NOMO-1 (cell line): ENCODE results near the gene NSUN7.

ENCODE experiments used
- DNase-seq, 2 experiments: peaks; one replicate each; lab custom pipeline; 2025; ENCODE audit not compliant: unreplicated experiment in 2 of 2; lab: John Stamatoyannopoulos, UW

The NSUN7 gene

DNA sequence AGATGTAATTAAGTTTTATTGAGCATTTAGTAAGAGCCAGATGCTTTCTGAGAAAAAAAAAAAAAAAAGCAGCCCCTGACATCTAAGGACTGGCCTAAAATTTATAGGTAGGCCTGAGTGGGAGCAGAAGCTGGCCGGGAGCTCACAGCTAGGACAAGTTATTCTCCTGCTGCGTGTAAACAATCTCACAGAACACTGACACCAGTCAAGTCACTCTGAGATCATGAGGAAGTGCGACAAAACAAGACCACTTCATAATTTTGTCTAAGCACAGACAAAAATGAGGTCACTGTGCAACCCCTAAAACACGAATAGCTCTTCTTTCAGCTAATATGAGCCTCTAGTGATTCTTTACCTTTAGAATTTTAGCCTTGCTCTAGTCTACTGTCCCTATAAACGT is 15.3 kb upstream of the NSUN7 start:
- DNase-seq: no peak

DNA sequence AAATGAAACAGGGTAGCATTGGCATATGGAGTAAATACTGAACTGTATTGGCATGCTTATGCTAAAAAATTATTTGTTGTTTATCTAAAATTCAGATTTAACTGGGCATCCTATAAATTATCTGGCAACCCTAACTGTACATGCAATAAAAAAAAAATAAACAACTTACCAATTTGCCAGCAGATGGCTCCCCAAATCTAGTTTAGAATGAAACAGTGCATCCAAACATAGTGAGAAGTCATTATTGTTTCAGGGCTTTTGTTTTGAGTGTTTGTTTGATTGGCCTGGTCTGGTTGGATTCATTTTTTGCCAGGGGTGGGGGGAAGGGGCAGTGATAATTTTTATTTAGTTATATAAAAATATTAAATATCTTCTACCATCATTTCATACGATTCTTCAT is 12.8 kb upstream of the NSUN7 start:
- DNase-seq: peak in 1 of 2 experiments; percentile 70

DNA sequence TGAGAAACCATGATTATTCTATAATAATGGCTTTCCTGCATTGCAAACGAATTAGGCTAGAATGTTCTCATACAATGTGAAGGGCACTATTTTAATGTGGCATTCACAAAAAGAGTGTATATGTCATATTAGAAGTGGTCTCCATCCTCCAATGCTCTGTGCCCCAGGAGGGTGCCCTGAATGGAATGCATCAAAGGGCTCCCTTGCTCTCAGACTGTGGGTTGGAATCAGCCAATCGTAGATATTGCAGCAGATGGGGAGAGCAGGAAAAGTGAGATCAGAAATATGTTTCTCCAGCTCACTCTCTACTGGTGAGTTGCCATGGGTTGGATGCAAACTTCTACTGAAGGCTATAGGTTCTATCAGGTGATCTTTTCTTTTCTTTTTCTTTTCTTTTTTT is 11.9 kb upstream of the NSUN7 start:
- DNase-seq: no peak

DNA sequence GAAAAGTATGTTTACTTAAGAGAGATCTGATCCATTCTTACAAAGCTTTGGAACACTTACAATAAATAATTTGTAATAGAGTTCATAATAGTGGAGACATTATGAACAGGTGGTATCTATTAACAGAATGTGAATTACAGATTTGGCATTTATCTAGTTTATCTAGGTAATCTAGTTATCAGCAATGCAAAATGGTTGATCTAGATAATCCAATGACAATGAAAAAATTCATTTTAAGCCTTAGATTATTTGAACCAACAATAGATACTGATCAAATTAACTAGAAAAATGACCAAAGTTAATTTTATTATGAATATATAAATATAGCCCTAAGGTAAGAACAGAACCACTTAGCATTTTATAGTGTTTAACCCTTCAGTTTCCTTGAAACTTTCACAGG is 10.4 kb upstream of the NSUN7 start:
- no peak for DNase-seq

DNA sequence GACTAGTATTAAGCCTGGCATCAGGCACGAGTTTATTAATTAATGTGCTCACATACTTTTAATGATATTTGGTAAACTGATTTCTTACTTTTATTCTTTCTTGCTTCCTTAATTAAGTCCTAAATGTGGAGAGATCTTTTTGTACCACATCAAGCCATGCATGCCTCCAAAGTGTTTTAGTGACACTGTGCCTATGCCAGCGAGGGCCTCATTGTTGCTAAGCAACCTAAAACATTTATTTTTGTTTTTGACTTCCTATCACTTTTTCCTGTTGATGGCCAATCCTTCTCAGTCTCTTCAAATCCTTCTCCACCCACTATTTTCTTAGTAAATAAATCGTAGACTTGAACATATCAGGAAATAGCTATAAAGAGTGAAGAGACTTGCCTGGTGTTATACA is 5.5 kb upstream of the NSUN7 start:
- DNase-seq: no peak

DNA sequence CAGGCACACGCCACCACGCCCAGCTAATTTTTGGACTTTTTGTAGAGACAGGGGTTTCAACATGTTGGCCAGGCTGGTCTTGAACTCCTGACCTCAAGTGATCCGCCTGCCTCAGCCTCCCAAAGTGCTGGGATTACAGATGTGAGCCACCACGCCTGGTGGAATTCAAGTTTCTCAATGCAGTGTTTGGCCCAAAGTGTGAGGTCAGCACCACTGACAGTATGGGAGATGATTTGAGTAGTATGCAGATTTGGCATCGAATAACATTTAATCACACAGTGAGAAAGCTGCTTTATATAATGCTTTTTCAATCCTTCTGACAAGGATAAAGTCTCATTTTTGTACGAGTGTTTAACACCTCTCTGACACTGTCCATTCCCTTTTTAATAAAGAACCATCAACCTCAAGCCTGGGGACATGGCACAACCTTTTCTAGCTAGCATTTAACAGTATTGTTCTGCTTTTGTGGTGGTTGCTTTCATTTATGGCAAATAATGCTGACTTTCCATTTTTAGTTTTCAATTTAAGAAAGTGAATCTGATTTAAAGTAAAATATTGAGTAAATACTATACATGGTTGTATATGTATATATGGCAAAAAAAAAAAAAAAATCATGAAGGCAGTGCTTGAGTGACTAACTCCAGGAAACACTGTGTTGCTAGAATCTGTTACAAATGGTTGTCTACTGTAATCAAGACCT is 4.3 kb upstream of the NSUN7 start:
- DNase-seq: no peak

DNA sequence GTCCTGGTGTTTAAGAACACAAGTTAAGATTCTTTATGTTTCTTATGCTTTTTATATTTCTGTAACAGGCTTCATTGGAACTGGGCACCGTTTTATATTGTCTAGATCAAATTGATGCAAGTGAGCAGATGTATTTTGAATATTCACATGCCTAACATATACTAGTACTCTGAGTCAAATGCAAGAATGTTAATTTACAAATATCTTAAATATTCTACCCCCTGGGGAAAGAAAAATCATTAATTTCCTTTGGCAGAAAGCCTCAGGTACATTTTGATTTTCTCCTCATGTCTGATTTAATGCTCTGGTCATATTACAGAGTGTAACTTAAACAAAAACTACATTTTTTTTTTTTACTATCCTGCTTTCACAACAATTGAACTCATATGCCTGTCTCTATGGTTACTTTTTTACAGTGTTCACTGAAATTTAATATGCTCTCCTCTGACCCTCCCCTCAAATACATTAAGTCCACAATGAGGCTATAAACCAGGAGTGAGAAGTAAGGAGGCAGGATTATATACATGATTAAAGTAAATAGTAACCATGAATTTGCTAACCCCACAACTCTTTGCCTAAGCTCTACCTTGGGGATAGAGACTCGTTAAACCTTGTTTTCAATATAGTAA is 2.4 kb upstream of the NSUN7 start:
- no peak for DNase-seq

DNA sequence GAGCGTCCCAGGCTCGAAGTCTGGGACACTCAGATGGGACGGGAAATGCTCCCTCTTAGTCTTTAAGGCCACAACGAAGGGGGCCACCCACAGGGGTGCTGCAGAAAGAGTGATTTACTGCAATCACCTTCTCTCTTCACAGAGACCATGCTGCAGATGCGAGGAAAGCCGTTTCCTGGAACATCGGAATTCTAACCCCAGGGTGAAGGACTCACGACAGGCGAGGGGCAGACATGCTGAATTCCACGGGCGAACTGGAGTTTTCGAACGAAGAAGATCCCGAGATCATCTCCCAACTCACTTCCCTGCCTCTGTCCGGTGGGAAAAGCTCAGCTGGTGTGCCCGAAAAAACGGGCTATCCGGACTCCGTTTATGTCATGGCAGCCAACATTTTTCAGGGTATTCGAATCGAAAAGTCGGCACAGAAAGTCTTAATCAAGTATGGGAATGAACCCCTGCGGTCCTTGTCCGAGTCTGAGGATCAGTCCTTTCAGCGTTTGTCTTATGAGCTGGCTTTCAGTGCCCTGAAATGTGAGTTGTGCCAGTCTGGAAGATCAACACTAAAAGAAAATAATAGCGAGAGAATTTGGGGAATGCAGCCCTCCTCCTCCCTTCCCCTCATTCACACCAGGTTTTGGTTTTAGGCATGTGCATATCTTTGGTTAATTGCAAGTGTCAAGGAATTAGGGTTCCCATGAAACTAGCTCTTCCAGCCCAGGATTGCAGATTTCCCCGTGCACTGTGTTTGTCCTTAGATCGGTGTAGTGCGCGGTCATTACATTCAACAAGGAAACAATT is 905 bp downstream of the NSUN7 start:
- no peak for DNase-seq

DNA sequence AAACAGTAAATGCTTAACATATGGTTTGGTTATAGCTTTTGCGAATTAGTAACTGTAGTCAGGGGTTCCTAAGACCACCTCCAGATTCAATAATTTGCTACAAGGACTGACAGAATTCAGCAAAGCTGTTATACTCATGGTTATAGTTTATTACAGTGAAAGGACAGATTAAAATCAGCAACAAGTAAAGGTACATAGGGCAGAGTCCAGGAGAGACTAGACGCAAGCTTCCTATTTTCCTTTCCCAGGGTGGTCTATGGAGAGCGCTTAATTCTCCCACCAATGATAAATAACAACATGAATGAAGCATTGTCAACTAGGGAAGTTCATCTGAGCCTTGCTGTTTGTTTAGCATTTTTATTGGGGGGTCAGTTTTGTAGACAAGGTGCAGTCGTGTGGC is 5.9 kb downstream of the NSUN7 start:
- no peak for DNase-seq

DNA sequence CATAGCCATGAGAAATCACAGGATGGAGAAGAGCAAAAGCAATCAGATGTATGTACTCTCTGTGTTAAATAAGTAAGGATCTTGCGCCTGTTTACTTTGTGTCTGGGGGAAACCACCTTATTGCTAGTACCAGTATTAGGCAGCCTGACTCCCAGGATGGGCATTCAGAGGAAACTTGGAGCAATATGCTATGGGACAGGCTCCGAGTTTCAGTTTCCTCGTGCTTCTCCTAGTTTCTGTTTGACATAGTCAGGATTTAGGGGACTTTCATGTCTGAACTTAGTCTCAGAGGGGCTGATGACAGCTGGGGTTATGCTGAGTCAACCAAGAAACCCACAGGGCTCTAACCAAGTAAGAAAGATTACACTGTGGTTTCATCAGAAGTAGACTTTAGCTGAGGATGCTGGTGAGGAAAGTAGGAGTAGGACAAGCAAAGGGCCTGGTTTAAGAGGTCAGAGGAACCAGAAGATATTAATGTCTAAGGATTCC is 13.5 kb downstream of the NSUN7 start:
- DNase-seq: peak in 1 of 2 experiments; percentile 66

DNA sequence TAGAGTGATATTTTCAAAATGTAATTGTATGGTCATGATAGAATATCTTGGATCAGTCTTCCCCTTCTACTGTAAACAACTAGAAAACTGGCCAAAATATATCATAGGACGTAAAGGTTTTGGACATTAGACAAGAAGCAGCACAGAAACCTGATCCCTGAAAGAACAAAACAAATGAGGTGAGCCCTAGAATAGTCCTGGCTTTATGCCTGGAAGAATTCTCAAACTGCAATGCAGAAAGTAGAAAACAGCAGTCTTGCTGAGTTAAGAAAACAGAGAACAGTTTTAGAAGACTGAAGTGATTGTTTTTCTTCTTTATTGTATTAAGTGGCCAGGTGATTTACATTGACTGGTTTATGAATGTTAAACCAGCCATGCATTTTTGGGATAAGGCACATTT is 19.5 kb downstream of the NSUN7 start:
- DNase-seq: no peak

DNA sequence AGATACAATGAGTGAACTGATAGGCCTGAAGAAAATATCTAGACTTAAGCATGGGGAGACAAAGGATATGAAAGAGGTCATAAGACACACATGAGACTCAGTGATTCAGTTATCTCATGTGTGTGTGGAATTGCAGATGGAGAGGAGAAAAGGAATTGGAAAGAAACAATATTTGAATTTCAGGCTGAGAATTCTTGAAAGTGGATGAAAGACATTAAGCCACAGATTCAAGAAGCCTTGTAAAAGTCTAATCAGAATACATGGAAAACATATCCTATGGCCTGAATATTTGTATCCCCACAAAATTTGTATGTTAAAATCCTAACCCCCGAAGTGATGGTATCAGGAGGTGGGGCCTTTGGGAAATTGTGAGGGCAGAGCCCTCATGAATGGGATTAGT is 28.3 kb downstream of the NSUN7 start:
- DNase-seq: no peak

DNA sequence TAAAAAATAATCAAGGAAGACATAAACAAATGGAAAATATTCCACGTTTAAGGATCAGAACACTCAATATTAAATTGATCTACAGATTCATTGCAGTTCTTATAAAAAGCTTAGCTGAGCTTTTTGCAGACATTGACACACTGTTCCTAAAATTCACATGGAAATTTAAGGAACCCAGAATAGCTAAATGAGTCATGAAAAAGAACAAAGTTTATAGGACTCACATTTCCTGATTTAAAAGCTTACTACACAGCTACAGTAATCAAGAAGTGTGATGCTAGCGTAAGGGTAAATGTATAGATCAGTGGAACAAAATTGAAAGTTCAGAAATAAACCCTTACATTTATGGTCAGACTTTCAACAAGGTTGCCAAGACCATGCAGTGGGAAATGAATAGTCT is 33.1 kb downstream of the NSUN7 start:
- DNase-seq: no peak

DNA sequence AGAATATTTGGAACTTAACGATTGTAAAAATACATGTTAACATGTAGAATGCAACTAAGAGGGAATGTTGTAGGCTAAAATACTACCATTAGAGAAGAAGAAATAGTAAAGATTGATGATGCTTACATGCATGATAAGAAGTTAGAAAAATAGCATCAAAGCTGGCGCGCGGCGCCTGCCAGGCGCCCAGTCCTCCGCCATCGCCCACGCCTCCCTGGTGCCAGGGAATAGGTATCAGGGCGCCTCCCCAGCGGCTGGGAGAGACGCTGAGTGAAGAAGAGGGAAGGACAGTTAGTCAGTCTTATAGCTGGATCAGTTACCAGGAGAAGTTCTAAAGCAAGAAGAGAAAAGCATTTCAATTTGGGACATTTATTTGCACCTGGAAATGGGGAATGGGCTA is 36.0 kb downstream of the NSUN7 start:
- DNase-seq: no peak

DNA sequence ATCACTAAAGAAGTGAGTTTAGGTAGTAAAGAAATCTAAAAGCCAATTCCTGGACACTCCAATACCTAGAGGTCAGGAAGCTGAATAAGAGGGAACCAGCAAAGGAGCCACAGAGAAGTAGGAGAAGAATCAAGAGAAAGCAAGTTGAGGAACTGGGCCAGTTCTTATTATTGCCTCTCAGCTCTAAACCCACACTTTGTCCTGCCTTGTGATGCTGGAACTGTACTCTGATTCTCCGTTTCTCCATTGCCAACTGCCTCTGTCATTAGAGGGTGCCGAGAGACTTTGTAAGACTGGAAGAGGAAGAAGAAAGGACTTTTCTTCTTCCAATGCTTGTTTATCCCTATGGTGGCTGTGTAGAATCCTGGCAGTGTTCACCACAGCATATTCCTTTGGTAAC is 38.6 kb downstream of the NSUN7 start:
- DNase-seq: no peak

DNA sequence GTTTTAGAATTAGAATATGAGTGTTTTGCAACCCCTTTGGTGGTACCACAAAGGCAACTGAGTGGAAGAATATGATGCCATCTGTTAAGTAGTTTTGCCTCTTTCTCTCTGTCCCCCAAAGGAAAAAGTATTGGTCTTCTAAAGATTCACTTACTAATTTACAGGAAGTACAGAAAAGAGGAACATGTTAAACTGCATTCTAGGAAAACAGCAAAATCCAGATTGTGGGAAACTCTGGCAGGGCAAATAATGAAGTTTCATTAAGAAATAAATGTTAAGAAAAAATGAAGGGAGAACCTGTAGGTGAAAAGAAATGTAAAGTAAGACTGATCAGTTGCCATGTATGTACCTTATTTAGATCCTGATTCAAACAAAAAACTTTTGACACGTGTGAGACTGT is 39.3 kb downstream of the NSUN7 start:
- DNase-seq: peak in 1 of 2 experiments; percentile 46

DNA sequence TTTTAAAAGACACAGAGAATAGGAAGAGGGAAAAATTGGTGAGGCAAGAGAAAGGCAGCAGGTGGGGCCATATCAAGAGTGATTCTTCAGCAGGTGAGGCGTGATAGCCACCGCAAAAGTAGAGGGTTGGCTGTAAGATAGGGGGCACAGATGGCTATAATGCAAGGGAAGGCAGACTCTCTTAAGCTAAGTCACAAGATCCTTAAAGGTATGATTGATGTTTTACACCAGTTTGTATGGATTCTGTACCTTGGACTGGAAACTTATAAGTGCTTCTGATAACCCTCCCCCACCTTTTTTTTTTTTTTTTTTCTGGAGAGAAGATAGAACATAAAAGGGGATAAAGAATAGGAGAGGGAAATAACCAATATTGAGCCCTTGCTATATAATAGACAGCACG is 40.0 kb downstream of the NSUN7 start:
- no peak for DNase-seq

DNA sequence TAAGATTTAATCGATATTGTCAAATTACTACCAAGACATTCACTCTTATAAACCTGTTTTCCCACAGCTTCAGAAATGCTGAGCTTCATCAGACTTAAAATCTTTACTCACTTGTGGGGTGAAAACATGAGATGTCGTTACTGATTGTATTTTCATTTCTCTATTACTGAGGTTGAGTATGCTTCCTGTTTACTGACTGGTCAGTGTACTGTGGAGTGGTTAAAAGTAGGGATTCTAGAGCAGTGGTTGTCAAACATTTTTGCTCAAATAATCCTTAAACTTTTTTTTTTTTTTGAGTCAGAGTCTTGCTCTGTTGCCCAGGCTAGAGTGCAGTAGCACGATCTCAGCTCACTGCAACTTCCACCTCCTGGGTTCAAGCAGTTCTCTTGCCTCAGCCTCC is 50.3 kb downstream of the NSUN7 start:
- peak in 1 of 2 experiments; percentile 55 for DNase-seq

DNA sequence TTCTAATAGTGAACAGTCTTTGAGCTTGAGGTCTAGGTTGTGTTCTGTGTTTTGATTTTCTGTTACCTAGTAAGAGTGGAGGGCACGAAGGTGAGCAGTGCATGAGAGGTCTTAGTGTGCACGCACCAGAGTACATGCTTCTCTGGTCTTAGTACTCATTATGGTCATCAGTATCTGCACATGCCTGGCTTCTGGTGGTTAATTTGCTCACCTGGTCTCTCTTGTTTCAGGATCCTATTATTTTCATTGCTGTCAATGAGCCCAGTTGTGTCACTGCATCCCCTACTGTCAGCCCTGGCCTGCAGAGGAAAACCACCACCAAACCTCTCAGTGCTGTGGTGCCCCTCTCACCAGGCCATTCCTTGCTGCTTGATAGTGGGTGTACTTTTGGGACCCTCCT is 54.8 kb downstream of the NSUN7 start:
- DNase-seq: no peak

DNA sequence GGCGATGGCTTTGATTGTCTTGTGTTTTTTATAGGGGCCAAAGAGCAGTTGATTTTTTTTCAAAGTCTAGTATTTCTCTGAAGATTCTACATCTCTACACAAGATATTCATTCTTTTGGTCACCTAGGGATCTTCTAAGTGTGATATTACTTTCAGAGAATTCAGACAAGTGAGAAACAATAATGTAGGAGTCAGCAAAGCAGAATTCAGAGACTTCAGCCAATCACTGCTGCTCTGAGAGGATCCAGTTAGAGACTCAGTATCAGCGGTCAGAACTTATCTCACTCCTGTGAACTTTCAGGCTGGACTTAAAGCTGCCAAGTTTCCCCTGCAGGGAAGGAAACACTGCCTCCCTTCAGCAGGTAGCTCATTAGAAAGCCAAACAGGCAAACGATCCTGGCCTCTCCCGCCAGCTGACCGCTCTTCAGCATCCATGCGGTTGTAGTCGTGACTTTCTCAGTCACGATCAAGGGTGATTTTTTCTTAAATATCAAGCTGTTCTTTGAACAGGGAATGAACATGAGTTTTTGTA is 59.2 kb downstream of the NSUN7 start:
- no peak for DNase-seq

DNA sequence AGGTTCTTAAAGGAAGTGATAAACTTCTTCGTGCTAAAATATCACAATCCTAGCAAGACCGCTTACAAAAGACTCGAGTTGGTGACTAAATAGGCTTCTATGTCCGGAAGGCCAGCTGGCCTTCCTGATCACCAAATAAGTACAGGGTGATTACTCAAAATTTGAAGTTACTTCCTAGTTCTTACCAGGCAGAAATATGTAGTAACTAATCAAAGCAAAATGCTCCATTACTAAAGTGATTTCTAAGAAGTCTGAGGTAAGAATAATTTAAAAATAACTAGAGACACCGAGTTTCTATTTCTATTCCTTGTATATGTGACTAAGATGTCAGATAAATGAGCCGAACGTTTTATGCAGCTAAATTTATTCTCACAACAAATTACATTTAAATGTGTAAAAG is 62.2 kb downstream of the NSUN7 start:
- DNase-seq: peak; percentile 73 to 95

DNA sequence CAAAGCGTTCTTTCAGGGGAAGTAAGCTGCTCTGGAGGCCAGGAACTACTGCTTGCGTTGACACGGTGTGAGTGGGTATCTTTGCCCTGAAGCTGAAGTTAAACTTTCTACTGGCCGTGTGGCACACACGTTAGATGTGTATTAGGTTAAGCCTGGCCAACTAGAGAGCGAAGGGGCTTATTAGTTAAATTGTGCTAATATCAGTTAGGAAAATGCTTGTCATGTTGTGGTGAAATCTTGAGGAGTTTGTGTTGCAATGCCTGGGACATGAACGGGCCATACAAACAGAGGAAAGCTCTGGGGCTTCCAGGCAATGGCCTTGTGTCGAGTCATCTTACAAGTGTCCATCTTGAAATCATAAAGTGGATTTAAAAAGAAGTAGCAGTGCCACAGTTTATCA is 62.6 kb downstream of the NSUN7 start:
- peak; percentile 32 to 55 for DNase-seq
